ENCODE measurements around the gene STX18. TPM values are rescaled to one million over a fixed set of nuclear protein-coding genes. Genes with fewer than 3 reads are reported as not detected.

Gene STX18
- total RNA-seq, 1 donor from 2014 or later: 24.0 TPM

DNA sequence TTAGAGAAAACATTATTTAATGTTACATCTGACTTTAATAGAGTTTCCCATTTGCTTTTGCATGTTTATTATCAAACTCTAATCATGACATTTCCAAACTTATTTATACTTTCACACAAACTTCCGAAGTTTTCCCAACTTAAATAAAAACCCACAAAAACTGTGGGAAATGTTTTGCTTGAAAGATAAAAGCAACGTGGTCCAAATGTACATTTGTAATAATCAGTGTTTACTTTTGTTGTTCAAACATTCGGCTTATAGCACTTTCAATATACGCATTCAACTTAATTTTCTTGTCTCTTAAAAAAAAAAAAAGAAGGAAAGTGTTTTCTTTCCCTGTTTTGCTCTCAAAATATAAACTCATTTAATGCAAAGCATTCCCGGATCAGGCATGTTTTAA lies 51.0 kb downstream of the STX18 start:
- no peak overlapping the region for H3K27ac Mint-ChIP-seq (ENCODE audit: unreplicated experiment)
- peaks cover 50% of the 10 kb centered on the region for H4K20me1 ChIP-seq (ENCODE audit: insufficient read depth, low read length)
- H3K4me1 Mint-ChIP-seq (ENCODE audit: low read depth, unreplicated experiment): peaks cover 7% of the 10 kb centered on the region
- no peak overlapping the region for H3K9ac ChIP-seq (ENCODE audit: low read length)
- H3K4me3 ChIP-seq (ENCODE audit: insufficient read depth, low read depth, low read length): no peak overlapping the region
- peaks cover 14% of the 10 kb centered on the region for H3K79me2 ChIP-seq (ENCODE audit: insufficient read depth, low read length)
- H3K36me3 ChIP-seq (ENCODE audit: insufficient read depth, low read length): no peaks in the 10 kb centered on the region
- no peak overlapping the region for H3K4me3 Mint-ChIP-seq (ENCODE audit: unreplicated experiment)
- TF ChIP-seq, protein P1, sequence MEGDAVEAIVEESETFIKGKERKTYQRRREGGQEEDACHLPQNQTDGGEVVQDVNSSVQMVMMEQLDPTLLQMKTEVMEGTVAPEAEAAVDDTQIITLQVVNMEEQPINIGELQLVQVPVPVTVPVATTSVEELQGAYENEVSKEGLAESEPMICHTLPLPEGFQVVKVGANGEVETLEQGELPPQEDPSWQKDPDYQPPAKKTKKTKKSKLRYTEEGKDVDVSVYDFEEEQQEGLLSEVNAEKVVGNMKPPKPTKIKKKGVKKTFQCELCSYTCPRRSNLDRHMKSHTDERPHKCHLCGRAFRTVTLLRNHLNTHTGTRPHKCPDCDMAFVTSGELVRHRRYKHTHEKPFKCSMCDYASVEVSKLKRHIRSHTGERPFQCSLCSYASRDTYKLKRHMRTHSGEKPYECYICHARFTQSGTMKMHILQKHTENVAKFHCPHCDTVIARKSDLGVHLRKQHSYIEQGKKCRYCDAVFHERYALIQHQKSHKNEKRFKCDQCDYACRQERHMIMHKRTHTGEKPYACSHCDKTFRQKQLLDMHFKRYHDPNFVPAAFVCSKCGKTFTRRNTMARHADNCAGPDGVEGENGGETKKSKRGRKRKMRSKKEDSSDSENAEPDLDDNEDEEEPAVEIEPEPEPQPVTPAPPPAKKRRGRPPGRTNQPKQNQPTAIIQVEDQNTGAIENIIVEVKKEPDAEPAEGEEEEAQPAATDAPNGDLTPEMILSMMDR (IDR thresholded peaks at IDR 0.05; ENCODE audit: insufficient read depth, low read depth, low read length): no peak
- no peak for TF ChIP-seq EZH2 (IDR thresholded peaks at IDR 0.05; ENCODE audit: insufficient read depth, low read length)
- peaks cover 2% of the 10 kb centered on the region for H3K4me1 ChIP-seq (ENCODE audit: insufficient read depth, low read length)
- H2AFZ ChIP-seq (ENCODE audit: low read depth, low read length): no peak overlapping the region
- H3K4me2 ChIP-seq (ENCODE audit: low read length): no peak overlapping the region
- no peaks in the 10 kb centered on the region for H3K9me3 ChIP-seq (ENCODE audit: insufficient read depth, low read depth, low read length)
- no peaks in the 10 kb centered on the region for H3K27me3 Mint-ChIP-seq (ENCODE audit: low read depth, unreplicated experiment)
- H3K9me3 Mint-ChIP-seq (ENCODE audit: unreplicated experiment): peaks cover under 1% of the 10 kb centered on the region
- DNase-seq (ENCODE audit: low read depth) (no peak), FAIRE-seq (no peak)
- H3K36me3 Mint-ChIP-seq (ENCODE audit: low read depth, unreplicated experiment): no peaks in the 10 kb centered on the region
- H3K27ac ChIP-seq (ENCODE audit: low read depth, low read length): no peak overlapping the region
- H3K27me3 ChIP-seq (ENCODE audit: insufficient read depth, low read length): no peaks in the 10 kb centered on the region

DNA sequence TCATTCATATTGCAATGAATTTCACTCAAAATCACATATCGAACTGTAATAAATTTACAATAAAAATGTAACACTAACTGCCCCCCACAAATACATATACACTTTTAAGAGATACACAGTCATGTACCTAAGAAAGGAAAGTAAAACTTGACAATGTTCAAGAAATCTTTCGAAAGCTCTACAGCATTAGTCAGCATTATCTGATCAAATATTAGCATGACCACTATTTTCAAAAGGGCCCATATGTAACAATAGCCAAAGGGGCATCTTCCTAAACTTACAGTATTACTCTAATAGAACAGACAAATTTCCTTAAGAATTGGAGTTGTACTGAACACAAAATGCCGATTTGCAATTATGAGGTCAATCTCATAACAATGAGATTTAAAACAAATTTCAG lies 51.8 kb downstream of the STX18 start:
- H3K27ac Mint-ChIP-seq (ENCODE audit: unreplicated experiment): no peak overlapping the region
- Histone ChIP-seq H2AFZ (ENCODE audit: low read depth, low read length) (no peak overlapping the region), H3K27ac (ENCODE audit: low read depth, low read length) (no peak overlapping the region), H3K79me2 (ENCODE audit: insufficient read depth, low read length) (peaks cover 20% of the 10 kb centered on the region), H3K4me3 (ENCODE audit: insufficient read depth, low read depth, low read length) (no peak overlapping the region), H3K27me3 (ENCODE audit: insufficient read depth, low read length) (no peaks in the 10 kb centered on the region), H3K4me2 (ENCODE audit: low read length) (no peak overlapping the region), H3K4me1 (ENCODE audit: insufficient read depth, low read length) (peaks cover 2% of the 10 kb centered on the region), H3K9me3 (ENCODE audit: insufficient read depth, low read depth, low read length) (no peaks in the 10 kb centered on the region), H3K36me3 (ENCODE audit: insufficient read depth, low read length) (no peaks in the 10 kb centered on the region), H3K9ac (ENCODE audit: low read length) (no peak overlapping the region), H4K20me1 (ENCODE audit: insufficient read depth, low read length) (peaks cover 55% of the 10 kb centered on the region)
- FAIRE-seq (no peak), DNase-seq (ENCODE audit: low read depth) (no peak)
- no peak overlapping the region for H3K4me3 Mint-ChIP-seq (ENCODE audit: unreplicated experiment)
- peaks cover 2% of the 10 kb centered on the region for H3K9me3 Mint-ChIP-seq (ENCODE audit: unreplicated experiment)
- TF ChIP-seq, protein P1 (IDR thresholded peaks at IDR 0.05; ENCODE audit: insufficient read depth, low read depth, low read length): no peak
- TF ChIP-seq EZH2 (IDR thresholded peaks at IDR 0.05; ENCODE audit: insufficient read depth, low read length): no peak
- peaks cover 7% of the 10 kb centered on the region for H3K4me1 Mint-ChIP-seq (ENCODE audit: low read depth, unreplicated experiment)
- H3K27me3 Mint-ChIP-seq (ENCODE audit: low read depth, unreplicated experiment): no peaks in the 10 kb centered on the region
- no peaks in the 10 kb centered on the region for H3K36me3 Mint-ChIP-seq (ENCODE audit: low read depth, unreplicated experiment)

Data from astrocyte (in vitro differentiated cells and primary cell).